IMR-90 (cell line): ENCODE measurements around the gene PIGA.

Source experiments
- POLR2A ChIP-seq: IDR thresholded peaks from 2 replicates; pipeline ENCODE4 v1.6.1; 2012; ENCODE audit warnings: mild to moderate bottlenecking, low read depth, low read length
- RAD21 ChIP-seq: IDR thresholded peaks from 2 replicates; pipeline ENCODE4 v1.6.1; 2012; ENCODE audit warnings: low read length, improper control_type of control experiment
- SMC3 ChIP-seq: fragments of 150-350 bp; IDR thresholded peaks from 2 replicates; pipeline ENCODE4 v1.6.1; 2016; ENCODE audit warnings: low read depth, mild to moderate bottlenecking, antibody characterized with exemption, low read length, moderate library complexity
- TF ChIP-seq, protein P1 (sequence below): conservative IDR thresholded peaks from 2 replicates; pipeline ENCODE4 v1.5.1; 2012; ENCODE audit warnings: mild to moderate bottlenecking, low read depth, low read length, improper control_type of control experiment

DNA sequence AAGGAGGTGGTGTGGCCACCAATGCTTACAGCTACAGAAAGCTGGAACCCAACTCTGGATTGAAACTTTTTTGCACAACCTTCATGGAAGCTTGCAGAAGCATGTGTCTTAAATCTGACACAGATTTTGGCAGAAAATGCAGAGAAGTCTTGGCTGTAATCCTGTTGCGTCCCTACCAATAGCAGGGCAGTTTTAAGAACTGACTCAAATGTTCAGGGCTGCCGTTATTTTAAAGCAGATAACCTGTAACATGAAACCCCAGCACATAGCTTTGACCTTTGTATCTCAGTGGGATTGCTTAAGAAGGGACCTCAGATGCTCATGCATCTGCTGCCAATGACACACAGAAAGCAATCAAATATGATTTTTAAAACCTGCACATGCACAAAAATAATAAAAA, 49.0 kb upstream of the PIGA start, which contains the start of gene VEGFD:
- TF ChIP-seq SMC3 (no peak), RAD21 (no peak), POLR2A (no peak)
- TF ChIP-seq, protein P1, sequence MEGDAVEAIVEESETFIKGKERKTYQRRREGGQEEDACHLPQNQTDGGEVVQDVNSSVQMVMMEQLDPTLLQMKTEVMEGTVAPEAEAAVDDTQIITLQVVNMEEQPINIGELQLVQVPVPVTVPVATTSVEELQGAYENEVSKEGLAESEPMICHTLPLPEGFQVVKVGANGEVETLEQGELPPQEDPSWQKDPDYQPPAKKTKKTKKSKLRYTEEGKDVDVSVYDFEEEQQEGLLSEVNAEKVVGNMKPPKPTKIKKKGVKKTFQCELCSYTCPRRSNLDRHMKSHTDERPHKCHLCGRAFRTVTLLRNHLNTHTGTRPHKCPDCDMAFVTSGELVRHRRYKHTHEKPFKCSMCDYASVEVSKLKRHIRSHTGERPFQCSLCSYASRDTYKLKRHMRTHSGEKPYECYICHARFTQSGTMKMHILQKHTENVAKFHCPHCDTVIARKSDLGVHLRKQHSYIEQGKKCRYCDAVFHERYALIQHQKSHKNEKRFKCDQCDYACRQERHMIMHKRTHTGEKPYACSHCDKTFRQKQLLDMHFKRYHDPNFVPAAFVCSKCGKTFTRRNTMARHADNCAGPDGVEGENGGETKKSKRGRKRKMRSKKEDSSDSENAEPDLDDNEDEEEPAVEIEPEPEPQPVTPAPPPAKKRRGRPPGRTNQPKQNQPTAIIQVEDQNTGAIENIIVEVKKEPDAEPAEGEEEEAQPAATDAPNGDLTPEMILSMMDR = no peak
